ENCODE measurements around the gene POFUT2. TPM values are rescaled to one million over a fixed set of nuclear protein-coding genes. Genes with fewer than 3 reads are reported as not detected.

Gene POFUT2
- total RNA-seq, 1 experiment from 2014 or later = 28.2 TPM

DNA sequence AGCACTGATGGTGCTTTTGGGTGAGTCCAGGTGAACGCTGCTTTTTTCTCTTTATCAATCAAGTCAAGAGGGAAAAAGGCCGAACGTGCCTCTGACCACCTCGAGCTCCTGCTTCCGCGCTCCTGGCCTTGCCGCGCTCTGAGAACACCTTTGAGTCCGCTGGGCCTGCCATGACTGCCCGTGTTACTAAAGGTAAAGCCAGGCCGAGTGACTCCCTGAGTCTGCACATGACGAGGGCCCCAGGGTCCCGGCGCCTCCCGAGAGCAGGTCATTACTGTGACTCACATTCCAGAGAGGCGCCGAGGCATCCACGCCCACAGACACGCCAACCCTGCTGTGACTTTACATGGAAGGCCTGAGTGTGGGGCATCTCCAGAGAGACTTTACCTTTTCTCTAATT, 11.1 kb downstream of the POFUT2 start:
- Histone ChIP-seq H3K9ac (ENCODE audit: low read length) (no peak overlapping the region), H3K4me1 (ENCODE audit: insufficient read depth, low read length) (no peaks in the 10 kb centered on the region), H3K9me2 (replicated peaks; ENCODE audit: low read length) (no peaks in the 10 kb centered on the region), H3K36me3 (ENCODE audit: low read depth, low read length) (peaks cover 63% of the 10 kb centered on the region), H4K20me1 (ENCODE audit: low read length) (no peaks in the 10 kb centered on the region), H2AFZ (ENCODE audit: low read length) (no peak overlapping the region), H3K4me3 (ENCODE audit: low read length) (no peak overlapping the region), H3K9me3 (ENCODE audit: low read length) (no peaks in the 10 kb centered on the region; the same call in 1 of the 2 replicates), H3F3A (ENCODE audit: low read length, unreplicated experiment) (no peaks in the 10 kb centered on the region), H3K4me2 (ENCODE audit: low read length) (no peak overlapping the region), H3K27me3 (ENCODE audit: low read length) (no peaks in the 10 kb centered on the region), H3K27ac (ENCODE audit: low read length) (no peak overlapping the region), H3K79me2 (ENCODE audit: low read length) (peaks cover 15% of the 10 kb centered on the region)
- no TSS peak for BruUV-seq (replicated peaks)
- POLR2A ChIA-PET (ENCODE audit: unreplicated experiment) = no interaction called here
- intact Hi-C loops (cut with micrococcal nuclease) = no loop called here
- DNase-seq = no peak
- ATAC-seq = no peak
- CTCF ChIA-PET = interaction anchor here (1.2 kb wide), 1 partner anchor 137 kb away, joined by 4 read pairs; no protein-coding TSS in a partner anchor
- TF ChIP-seq EZH2phosphoT487 (IDR thresholded peaks at IDR 0.05; ENCODE audit: borderline replicate concordance, low read length) (no peak), EZH2 (IDR thresholded peaks at IDR 0.05; ENCODE audit: low read length, unreplicated experiment) (no peak)
- TF ChIP-seq, protein P1, sequence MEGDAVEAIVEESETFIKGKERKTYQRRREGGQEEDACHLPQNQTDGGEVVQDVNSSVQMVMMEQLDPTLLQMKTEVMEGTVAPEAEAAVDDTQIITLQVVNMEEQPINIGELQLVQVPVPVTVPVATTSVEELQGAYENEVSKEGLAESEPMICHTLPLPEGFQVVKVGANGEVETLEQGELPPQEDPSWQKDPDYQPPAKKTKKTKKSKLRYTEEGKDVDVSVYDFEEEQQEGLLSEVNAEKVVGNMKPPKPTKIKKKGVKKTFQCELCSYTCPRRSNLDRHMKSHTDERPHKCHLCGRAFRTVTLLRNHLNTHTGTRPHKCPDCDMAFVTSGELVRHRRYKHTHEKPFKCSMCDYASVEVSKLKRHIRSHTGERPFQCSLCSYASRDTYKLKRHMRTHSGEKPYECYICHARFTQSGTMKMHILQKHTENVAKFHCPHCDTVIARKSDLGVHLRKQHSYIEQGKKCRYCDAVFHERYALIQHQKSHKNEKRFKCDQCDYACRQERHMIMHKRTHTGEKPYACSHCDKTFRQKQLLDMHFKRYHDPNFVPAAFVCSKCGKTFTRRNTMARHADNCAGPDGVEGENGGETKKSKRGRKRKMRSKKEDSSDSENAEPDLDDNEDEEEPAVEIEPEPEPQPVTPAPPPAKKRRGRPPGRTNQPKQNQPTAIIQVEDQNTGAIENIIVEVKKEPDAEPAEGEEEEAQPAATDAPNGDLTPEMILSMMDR (conservative IDR thresholded peaks at IDR 0.05; ENCODE audit: low read depth, low read length) = no peak

DNA sequence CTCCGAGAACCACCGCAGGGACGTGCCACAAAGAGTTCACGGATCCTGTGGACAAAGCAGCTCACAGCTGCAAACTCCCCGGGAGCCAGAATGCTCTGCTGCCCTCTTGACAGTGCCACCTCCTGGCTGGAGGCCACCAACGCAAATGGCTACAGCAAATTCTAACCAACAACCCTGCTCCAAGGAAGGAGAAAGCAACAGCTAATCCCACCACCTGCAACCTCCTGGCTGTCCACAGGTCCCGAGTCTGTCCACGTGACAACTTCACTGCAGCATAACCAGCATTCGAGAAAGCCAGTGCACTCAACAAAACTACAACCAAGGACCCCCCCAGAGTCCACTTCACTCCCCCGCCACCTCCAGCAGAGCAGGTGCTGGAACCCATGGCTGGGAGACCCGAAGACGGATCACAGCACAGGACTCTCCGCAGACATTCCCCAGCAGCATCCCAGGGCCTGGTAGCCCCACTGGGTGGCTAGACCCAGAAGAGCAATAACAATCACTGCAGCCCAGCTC, 17.3 kb downstream of the POFUT2 start:
- intact Hi-C loops (cut with micrococcal nuclease) = loop anchor here (2.0 kb wide), 1 partner anchor 130 kb away; no protein-coding TSS in a partner anchor
- H3K36me3 ChIP-seq (ENCODE audit: low read depth, low read length) = peaks cover 54% of the 10 kb centered on the region
- DNase-seq (peak; percentile 48), ATAC-seq (peak; percentile 55; the same call in 1 of the 2 replicates)
- peaks cover 16% of the 10 kb centered on the region for H3K79me2 ChIP-seq (ENCODE audit: low read length)
- H3K4me1 ChIP-seq (ENCODE audit: insufficient read depth, low read length) = no peaks in the 10 kb centered on the region
- no TSS peak for BruUV-seq (replicated peaks)
- H3K27ac ChIP-seq (ENCODE audit: low read length) = no peak overlapping the region
- TF ChIP-seq, protein P1 (conservative IDR thresholded peaks at IDR 0.05; ENCODE audit: low read depth, low read length) = peak; percentile 70
- TF ChIP-seq EZH2phosphoT487 (IDR thresholded peaks at IDR 0.05; ENCODE audit: borderline replicate concordance, low read length) = no peak
- TF ChIP-seq EZH2 (IDR thresholded peaks at IDR 0.05; ENCODE audit: low read length, unreplicated experiment) = no peak
- ChIA-PET CTCF (interaction anchor here (0.6 to 1.4 kb wide), 5 partner anchors 22 to 165 kb away, joined by 3 to 6 read pairs (median 3); no protein-coding TSS in a partner anchor), POLR2A (ENCODE audit: unreplicated experiment) (no interaction called here)
- no peaks in the 10 kb centered on the region for H3F3A ChIP-seq (ENCODE audit: low read length, unreplicated experiment)
- H3K9ac ChIP-seq (ENCODE audit: low read length) = no peak overlapping the region
- no peaks in the 10 kb centered on the region for H4K20me1 ChIP-seq (ENCODE audit: low read length)
- H3K9me3 ChIP-seq (ENCODE audit: low read length) = no peaks in the 10 kb centered on the region; the same call in 1 of the 2 replicates
- no peak overlapping the region for H3K4me3 ChIP-seq (ENCODE audit: low read length)
- no peaks in the 10 kb centered on the region for H3K27me3 ChIP-seq (ENCODE audit: low read length)
- no peak overlapping the region for H2AFZ ChIP-seq (ENCODE audit: low read length)
- H3K9me2 ChIP-seq (replicated peaks; ENCODE audit: low read length) = no peaks in the 10 kb centered on the region
- no peak overlapping the region for H3K4me2 ChIP-seq (ENCODE audit: low read length)

DNA sequence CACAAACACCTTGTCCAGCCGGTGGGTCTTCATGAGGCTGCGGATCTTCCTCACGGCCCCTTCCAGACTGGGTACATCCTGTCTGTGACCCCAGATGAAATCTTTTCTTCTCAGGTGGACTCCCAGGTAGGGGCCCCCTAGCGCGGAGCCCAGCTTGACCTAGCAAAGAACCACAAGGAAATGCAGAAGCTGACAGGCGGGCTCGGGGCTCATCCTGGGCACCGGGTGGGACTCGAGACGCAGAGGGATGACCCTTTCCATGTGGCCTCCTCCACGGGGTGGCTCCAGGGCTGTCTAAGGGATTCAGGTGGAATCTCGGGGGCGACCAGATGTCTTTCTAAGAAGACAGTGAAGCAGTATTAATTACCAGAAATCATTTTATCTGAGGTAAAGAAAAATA, 17.8 kb downstream of the POFUT2 start:
- H2AFZ ChIP-seq (ENCODE audit: low read length) = no peak overlapping the region
- intact Hi-C loops (cut with micrococcal nuclease) = loop anchor here (2.0 kb wide), 1 partner anchor 129 kb away; no protein-coding TSS in a partner anchor
- H3K36me3 ChIP-seq (ENCODE audit: low read depth, low read length) = peaks cover 49% of the 10 kb centered on the region
- CTCF ChIA-PET = interaction anchor here (0.6 to 1.4 kb wide), 4 partner anchors 21 to 165 kb away, joined by 3 to 6 read pairs (median 3); no protein-coding TSS in a partner anchor
- no peak overlapping the region for H3K4me3 ChIP-seq (ENCODE audit: low read length)
- no peak overlapping the region for H3K27ac ChIP-seq (ENCODE audit: low read length)
- H3F3A ChIP-seq (ENCODE audit: low read length, unreplicated experiment) = no peaks in the 10 kb centered on the region
- no peaks in the 10 kb centered on the region for H3K9me2 ChIP-seq (replicated peaks; ENCODE audit: low read length)
- no peaks in the 10 kb centered on the region for H3K27me3 ChIP-seq (ENCODE audit: low read length)
- no peaks in the 10 kb centered on the region for H3K4me1 ChIP-seq (ENCODE audit: insufficient read depth, low read length)
- DNase-seq (no peak), ATAC-seq (no peak)
- H3K9me3 ChIP-seq (ENCODE audit: low read length) = no peaks in the 10 kb centered on the region; the same call in 1 of the 2 replicates
- TF ChIP-seq EZH2phosphoT487 (IDR thresholded peaks at IDR 0.05; ENCODE audit: borderline replicate concordance, low read length) (no peak), EZH2 (IDR thresholded peaks at IDR 0.05; ENCODE audit: low read length, unreplicated experiment) (no peak)
- TF ChIP-seq, protein P1 (conservative IDR thresholded peaks at IDR 0.05; ENCODE audit: low read depth, low read length) = no peak
- no TSS peak for BruUV-seq (replicated peaks)
- no peaks in the 10 kb centered on the region for H4K20me1 ChIP-seq (ENCODE audit: low read length)
- POLR2A ChIA-PET (ENCODE audit: unreplicated experiment) = no interaction called here
- peaks cover 16% of the 10 kb centered on the region for H3K79me2 ChIP-seq (ENCODE audit: low read length)
- H3K4me2 ChIP-seq (ENCODE audit: low read length) = no peak overlapping the region
- no peak overlapping the region for H3K9ac ChIP-seq (ENCODE audit: low read length)

Data from PC-3 (cell line).